GM21381 (cell line): ENCODE measurements around the gene ACOXL.

Experiments used
- ATAC-seq: cut with Tn5 transposase; IDR thresholded peaks from one replicate; pipeline ENCODE4 v1.9.1; 2021; ENCODE audit warnings: mild to moderate bottlenecking, moderate library complexity; ENCODE audit not compliant: unreplicated experiment

The ACOXL gene

GRCh38 chr2:110751642-110752041 lies 19.3 kb downstream of the ACOXL start:
- no peak for ATAC-seq

- ATAC-seq: no peak
Measured at GRCh38 chr2:110752871-110753270, 20.5 kb downstream of the ACOXL start.

- ATAC-seq: no peak
Measured at GRCh38 chr2:110755491-110756078, 23.2 kb downstream of the ACOXL start.

- no peak for ATAC-seq
Measured at GRCh38 chr2:110759411-110759810, 27.0 kb downstream of the ACOXL start.

GRCh38 chr2:110764931-110765330 lies 32.6 kb downstream of the ACOXL start:
- no peak for ATAC-seq

- ATAC-seq: no peak
Measured at GRCh38 chr2:110766291-110766690, 33.9 kb downstream of the ACOXL start.

GRCh38 chr2:110768591-110768990 lies 36.2 kb downstream of the ACOXL start:
- no peak for ATAC-seq

GRCh38 chr2:110770404-110770958 lies 38.1 kb downstream of the ACOXL start:
- no peak for ATAC-seq

- ATAC-seq: no peak
Measured at GRCh38 chr2:110770959-110771431, 38.6 kb downstream of the ACOXL start.

GRCh38 chr2:110771547-110772382 lies 39.4 kb downstream of the ACOXL start:
- ATAC-seq: no peak

GRCh38 chr2:110772383-110772755 lies 40.0 kb downstream of the ACOXL start:
- ATAC-seq: no peak

GRCh38 chr2:110773401-110773921 lies 41.1 kb downstream of the ACOXL start:
- ATAC-seq: no peak

- ATAC-seq: no peak
Measured at GRCh38 chr2:110774701-110775100, 42.3 kb downstream of the ACOXL start.

GRCh38 chr2:110777531-110778311 lies 45.3 kb downstream of the ACOXL start:
- ATAC-seq: no peak

- no peak for ATAC-seq
Measured at GRCh38 chr2:110780461-110780860, 48.1 kb downstream of the ACOXL start.

GRCh38 chr2:110783196-110783873 lies 51.0 kb downstream of the ACOXL start:
- ATAC-seq: no peak

- no peak for ATAC-seq
Measured at GRCh38 chr2:110784047-110784631, 51.8 kb downstream of the ACOXL start.

- ATAC-seq: no peak
Measured at GRCh38 chr2:110785439-110785838, 53.1 kb downstream of the ACOXL start.

- no peak for ATAC-seq
Measured at GRCh38 chr2:110788976-110789375, 56.6 kb downstream of the ACOXL start.

- no peak for ATAC-seq
Measured at GRCh38 chr2:110789706-110790105, 57.3 kb downstream of the ACOXL start.
